AG09319 (cell line): Measurements from ENCODE around the gene LRPPRC.

ENCODE experiments used
- DNase-seq: peaks from one replicate; pipeline ENCODE4 v3.0.0-alpha.2; 2010; ENCODE audit warnings: low read depth; ENCODE audit errors: extremely low read depth
- TF ChIP-seq, protein P1 (sequence below): IDR thresholded peaks from 2 replicates; pipeline ENCODE4 v1.5.1; 2011; ENCODE audit warnings: low read depth, mild to moderate bottlenecking, inconsistent platforms, low read length, moderate library complexity

LRPPRC gene

DNA sequence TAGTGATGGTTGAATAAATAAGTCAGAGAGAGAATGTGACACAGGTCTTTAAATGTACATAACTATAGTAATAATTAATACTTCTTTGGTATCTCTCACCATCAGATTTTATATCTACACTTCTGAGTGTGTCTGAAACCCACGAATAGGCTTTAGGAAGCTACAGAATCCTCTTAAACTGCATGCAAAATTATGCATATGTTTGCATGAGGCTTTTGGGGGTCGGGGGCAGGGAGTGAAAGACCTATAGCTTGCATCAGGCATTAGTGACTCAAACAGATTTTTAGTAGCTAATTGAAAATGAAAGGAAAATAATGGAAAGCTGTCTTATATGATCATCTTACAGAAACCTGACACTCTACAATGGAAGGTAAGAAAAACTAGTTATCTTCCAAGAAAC lies 14.9 kb downstream of the LRPPRC start:
- no peak for DNase-seq
- TF ChIP-seq, protein P1, sequence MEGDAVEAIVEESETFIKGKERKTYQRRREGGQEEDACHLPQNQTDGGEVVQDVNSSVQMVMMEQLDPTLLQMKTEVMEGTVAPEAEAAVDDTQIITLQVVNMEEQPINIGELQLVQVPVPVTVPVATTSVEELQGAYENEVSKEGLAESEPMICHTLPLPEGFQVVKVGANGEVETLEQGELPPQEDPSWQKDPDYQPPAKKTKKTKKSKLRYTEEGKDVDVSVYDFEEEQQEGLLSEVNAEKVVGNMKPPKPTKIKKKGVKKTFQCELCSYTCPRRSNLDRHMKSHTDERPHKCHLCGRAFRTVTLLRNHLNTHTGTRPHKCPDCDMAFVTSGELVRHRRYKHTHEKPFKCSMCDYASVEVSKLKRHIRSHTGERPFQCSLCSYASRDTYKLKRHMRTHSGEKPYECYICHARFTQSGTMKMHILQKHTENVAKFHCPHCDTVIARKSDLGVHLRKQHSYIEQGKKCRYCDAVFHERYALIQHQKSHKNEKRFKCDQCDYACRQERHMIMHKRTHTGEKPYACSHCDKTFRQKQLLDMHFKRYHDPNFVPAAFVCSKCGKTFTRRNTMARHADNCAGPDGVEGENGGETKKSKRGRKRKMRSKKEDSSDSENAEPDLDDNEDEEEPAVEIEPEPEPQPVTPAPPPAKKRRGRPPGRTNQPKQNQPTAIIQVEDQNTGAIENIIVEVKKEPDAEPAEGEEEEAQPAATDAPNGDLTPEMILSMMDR: no peak

DNA sequence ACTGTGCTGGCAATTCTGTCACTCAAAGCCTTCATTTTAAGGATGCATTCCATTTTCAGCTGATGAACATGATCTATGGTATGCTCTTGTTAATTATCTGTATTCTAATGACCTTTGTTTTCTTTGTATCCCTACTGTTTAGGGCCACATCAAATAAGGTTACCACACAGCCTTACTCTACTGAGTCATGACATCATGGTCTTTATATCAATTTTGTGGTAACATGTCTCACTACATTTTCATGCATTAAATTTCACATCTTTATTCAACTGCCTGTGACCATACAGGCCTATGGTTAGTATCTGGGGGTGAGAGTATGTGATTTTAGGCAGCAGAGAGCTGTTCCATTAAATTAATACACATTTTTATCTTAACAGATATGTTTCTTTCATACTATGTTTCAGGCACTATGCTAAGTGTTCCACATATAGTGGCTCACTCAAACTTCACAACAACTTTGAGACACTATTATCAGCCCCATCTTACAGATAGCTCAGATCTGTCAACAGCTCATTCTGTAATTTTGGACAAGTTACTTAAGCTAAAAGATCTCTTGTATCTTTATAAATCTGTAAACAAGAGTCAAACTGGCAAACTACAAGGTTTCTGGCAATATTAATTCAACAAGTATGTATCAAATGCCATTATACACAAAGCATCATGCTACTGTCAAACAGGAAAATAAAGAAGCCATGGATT lies 18.0 kb downstream of the LRPPRC start:
- TF ChIP-seq, protein P1: no peak
- no peak for DNase-seq

DNA sequence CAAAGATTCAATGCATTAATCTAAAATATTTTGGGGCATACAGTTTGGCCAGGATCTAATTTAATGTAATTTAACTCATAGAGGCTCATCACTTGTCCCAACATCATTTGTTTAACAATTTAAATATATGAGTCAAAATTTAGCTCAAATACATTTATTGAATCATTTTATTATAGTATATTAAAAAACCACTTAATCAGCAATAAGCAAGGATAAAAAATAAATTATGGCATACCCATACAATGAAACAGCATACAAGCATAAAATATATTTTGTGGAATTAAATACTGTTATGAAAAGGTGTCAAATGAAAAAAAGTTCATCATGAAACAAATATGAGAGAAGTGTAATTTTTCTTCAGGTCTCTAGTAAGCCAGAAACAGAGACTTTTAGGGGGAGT lies 34.9 kb downstream of the LRPPRC start:
- no peak for DNase-seq
- TF ChIP-seq, protein P1: no peak

DNA sequence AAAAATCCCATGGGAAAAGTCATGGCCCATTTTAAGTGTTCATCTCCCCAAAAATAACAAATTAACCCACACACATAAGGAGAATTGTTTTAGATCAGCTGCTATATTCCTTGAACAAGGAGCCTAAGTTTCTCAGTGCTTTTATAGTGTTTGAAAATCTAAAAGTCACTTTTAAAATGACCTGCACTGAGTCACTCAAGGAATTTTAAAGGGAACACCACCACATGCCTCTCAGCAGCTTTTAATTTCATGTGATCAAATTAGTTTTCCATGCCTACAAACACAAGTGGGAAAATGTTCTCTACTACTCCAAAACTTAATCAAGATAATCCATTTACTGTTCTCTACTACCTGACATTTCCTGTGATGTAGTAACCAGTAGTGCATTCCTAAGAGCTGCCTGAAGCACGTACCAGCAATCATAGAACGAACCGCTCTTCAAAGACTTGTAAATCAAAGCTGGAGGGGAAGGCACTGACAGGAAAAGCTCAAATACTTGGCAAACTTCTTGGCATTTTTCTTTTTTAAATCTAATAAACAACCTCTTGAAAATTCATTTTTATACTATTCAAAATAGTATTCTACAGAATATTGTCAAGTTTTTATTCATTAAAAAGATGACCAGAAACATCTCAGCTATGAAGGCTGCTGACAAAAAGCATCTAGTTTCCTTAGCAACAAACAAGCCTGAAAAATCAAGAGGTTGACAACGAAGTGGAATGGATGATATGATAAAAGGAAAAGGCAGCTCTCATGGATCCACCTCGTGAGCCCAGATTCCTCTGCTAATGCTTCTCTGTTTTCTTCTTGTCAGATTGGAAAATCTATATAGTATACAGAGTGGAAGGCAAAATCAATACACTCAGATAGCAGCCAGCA lies 37.2 kb downstream of the LRPPRC start:
- TF ChIP-seq, protein P1: no peak
- no peak for DNase-seq

DNA sequence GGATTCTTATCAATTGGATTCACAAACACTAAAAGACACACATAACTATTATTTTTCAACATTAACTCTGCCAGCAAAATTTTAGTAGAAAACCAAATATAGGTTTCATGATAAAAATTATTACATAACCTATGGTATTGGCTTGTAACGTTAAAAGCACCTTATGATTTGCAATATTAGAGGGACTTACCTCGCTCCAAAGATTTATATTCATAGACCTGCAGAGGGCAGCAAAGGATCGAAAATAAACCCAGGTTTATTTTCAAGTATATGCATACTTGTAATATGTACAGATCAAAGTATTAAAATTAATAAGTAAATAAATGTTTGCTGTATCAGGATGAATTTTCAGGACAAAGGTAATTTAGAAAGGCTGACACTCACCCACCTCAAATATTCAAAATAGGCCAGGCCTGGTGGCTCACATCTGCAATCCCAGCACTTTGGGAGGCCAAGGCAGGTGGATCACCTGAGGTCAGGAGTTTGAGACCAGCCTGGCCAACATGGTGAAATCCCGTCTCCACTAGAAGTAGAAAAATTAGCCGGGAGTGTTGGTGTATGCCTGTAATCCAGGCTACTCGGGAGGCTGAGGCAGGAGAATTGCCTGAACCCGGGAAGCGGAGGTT lies 45.3 kb downstream of the LRPPRC start:
- TF ChIP-seq, protein P1: peak; percentile 26
- DNase-seq: no peak

DNA sequence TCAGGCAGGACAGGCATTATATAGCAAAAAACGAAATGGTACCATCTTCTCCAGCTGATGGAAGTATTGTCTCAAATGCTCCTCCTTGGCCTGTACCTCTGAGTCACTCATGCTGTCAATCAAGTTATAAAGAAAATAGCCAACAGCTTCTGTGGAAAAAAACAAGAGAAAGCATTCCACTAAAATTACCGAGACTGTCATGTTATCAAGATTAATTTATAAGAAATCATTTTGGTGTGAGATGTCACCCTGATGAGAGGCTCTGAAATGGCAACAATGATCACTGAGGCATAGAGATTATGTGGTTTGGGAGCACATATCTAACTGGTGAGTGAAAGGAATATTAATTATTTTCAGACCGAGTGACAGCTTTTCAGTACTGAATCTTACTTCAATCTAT lies 47.4 kb downstream of the LRPPRC start:
- TF ChIP-seq, protein P1: no peak
- DNase-seq: no peak

DNA sequence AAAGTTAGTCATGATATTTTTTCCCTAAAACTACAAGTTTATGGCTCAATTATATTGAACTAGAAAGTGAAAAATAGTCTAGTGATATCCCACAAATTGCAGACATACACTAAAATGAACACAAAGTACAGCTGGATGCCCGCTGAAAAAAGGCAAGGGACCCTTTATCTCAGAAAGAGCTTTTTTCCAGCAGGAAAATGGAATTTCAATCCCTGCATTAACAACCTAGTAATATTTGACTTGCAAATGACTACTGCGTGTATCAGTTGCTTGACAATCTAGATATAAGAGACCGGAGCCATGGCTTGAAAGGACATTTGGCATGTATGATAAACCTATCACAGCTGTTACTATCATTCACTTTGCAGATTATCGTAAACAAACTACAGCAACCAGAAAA lies 49.1 kb downstream of the LRPPRC start:
- DNase-seq: no peak
- TF ChIP-seq, protein P1: no peak
